H1 (cell line): ENCODE data around the gene CNGA1. TPM values are rescaled to one million over a fixed set of nuclear protein-coding genes. Genes with fewer than 3 reads are reported as not detected.

Experiments
- CTCF ChIA-PET: fragments of 300-600 bp; sonication (Branson Sonifier 250); formaldehyde crosslinking; loops from one replicate; lab custom pipeline; 2021; ENCODE audit not compliant: partially characterized antibody; lab: Charles Lee
- POLR2A ChIA-PET: fragments of 300-600 bp; sonication (Branson Sonifier 250); formaldehyde crosslinking; loops from one replicate; lab custom pipeline; 2021; ENCODE audit warnings: inconsistent platforms; ENCODE audit not compliant: partially characterized antibody; lab: Charles Lee
- DNase-seq, 2 experiments: peaks; one replicate each; pipeline versions ENCODE4 v3.0.0 to v3.0.0-alpha.2; 2010 to 2022; ENCODE audit warnings: low spot score in 2 of 2, low read depth in 1 of 2, mixed read lengths in 1 of 2
- FAIRE-seq: peaks from 2 replicates; lab custom pipeline; 2011; peaks lifted over from hg19 to GRCh38; lab: Jason Lieb, UNC
- H2AFZ ChIP-seq: 2 replicates; pipeline ENCODE4 v1.8.1; 2012; ENCODE audit warnings: low read length, inconsistent platforms
- H2AK5ac ChIP-seq: 2 replicates; pipeline ENCODE4 v1.6.1; 2013; ENCODE audit warnings: low read depth, low read length
- H2BK120ac ChIP-seq: replicated peaks from 2 replicates; pipeline ENCODE3; 2013; ENCODE audit warnings: low read depth, low read length, inconsistent platforms
- H2BK12ac ChIP-seq: 2 replicates; pipeline ENCODE4 v1.6.1; 2013; ENCODE audit warnings: low read depth, low read length
- H2BK15ac ChIP-seq: 2 replicates; pipeline ENCODE4 v1.6.1; 2013; ENCODE audit warnings: low read length
- H2BK20ac ChIP-seq: 2 replicates; pipeline ENCODE4 v1.6.1; 2013; ENCODE audit warnings: low read length
- H2BK5ac ChIP-seq: 2 replicates; pipeline ENCODE4 v1.6.1; 2013; ENCODE audit warnings: low read depth, low read length
- H3K14ac ChIP-seq: 2 replicates; pipeline ENCODE4 v1.6.1; 2013; ENCODE audit warnings: inconsistent platforms; ENCODE audit not compliant: insufficient read length
- H3K18ac ChIP-seq: 2 replicates; pipeline ENCODE4 v1.6.1; 2013; ENCODE audit warnings: low read length; ENCODE audit errors: extremely low read depth
- H3K23ac ChIP-seq: 2 replicates; pipeline ENCODE4 v1.6.1; 2013; ENCODE audit warnings: inconsistent platforms; ENCODE audit not compliant: insufficient read length
- H3K23me2 ChIP-seq: 2 replicates; pipeline ENCODE4 v1.6.1; 2013; ENCODE audit warnings: low read depth, low read length
- H3K27ac ChIP-seq: 2 replicates; pipeline ENCODE4 v1.6.1; 2011; ENCODE audit warnings: low read depth, low read length, inconsistent platforms
- H3K27me3 ChIP-seq, 4 experiments: replicated peaks in 1 of 4; 1 replicate in 1 of 4; 2 replicates in 3 of 4; pipeline versions ENCODE4 v1.6.1 to v1.8.1; 2011 to 2013; ENCODE audit warnings: low read length in 3 of 4, mild to moderate bottlenecking in 3 of 4, inconsistent platforms in 2 of 4, mixed read lengths in 2 of 4, moderate library complexity in 1 of 4; ENCODE audit not compliant: control insufficient read depth in 3 of 4, insufficient read depth in 3 of 4; ENCODE audit errors: extremely low read depth in 1 of 4
- H3K36me3 ChIP-seq, 4 experiments: 2 replicates each; pipeline versions ENCODE4 v1.6.1 to v1.8.1; 2011 to 2013; ENCODE audit warnings: mild to moderate bottlenecking in 4 of 4, low read length in 3 of 4, moderate library complexity in 2 of 4, control low read depth in 1 of 4, inconsistent platforms in 1 of 4; ENCODE audit not compliant: insufficient read depth in 4 of 4, control insufficient read depth in 2 of 4
- H3K4ac ChIP-seq: replicated peaks from 2 replicates; pipeline ENCODE3; 2013; ENCODE audit warnings: low read length, low read depth, mixed read lengths, inconsistent platforms; ENCODE audit not compliant: insufficient read length
- H3K4me1 ChIP-seq, 4 experiments: replicated peaks in 1 of 4; 1 replicate in 1 of 4; 2 replicates in 3 of 4; pipeline versions ENCODE4 v1.6.1 to v1.8.1; 2011 to 2013; ENCODE audit warnings: low read length in 3 of 4, inconsistent platforms in 2 of 4, mixed read lengths in 1 of 4; ENCODE audit not compliant: insufficient read depth in 4 of 4, control insufficient read depth in 3 of 4
- H3K4me2 ChIP-seq, 2 experiments: 2 replicates each; pipeline versions ENCODE4 v1.6.1 to v1.8.1; 2011 to 2013; ENCODE audit warnings: low read depth in 2 of 2, low read length in 2 of 2, control low read depth in 1 of 2, inconsistent platforms in 1 of 2, mild to moderate bottlenecking in 1 of 2; ENCODE audit not compliant: insufficient read depth in 1 of 2
- H3K4me3 ChIP-seq, 4 experiments: fragments of 200-600, 300-600 bp in 1 of 4; sonication (generic), shearing (Covaris generic), sonication (Bioruptor Twin) in 1 of 4; 2 replicates each; pipeline versions ENCODE4 v1.5.1 to v1.8.1; 2011 to 2016; ENCODE audit warnings: low read length in 4 of 4, low read depth in 3 of 4, control low read depth in 2 of 4, inconsistent platforms in 2 of 4, mild to moderate bottlenecking in 2 of 4, mixed read lengths in 1 of 4, moderate library complexity in 1 of 4; ENCODE audit not compliant: insufficient read depth in 2 of 4; ENCODE audit errors: extremely low read depth in 1 of 4
- H3K56ac ChIP-seq: replicated peaks from 2 replicates; pipeline ENCODE3; 2013; ENCODE audit warnings: low read depth, mild to moderate bottlenecking, mixed read lengths, low read length, inconsistent platforms; ENCODE audit not compliant: insufficient read length
- H3K79me1 ChIP-seq: 2 replicates; pipeline ENCODE4 v1.6.1; 2013; ENCODE audit warnings: low read depth, low read length, control low read depth
- H3K79me2 ChIP-seq, 2 experiments: 2 replicates each; pipeline versions ENCODE4 v1.6.1 to v1.8.1; 2012 to 2013; ENCODE audit warnings: low read length in 2 of 2, mild to moderate bottlenecking in 2 of 2, inconsistent platforms in 1 of 2; ENCODE audit not compliant: insufficient read depth in 2 of 2, control insufficient read depth in 1 of 2
- H3K9ac ChIP-seq, 4 experiments: replicated peaks in 1 of 4; 1 replicate in 1 of 4; 2 replicates in 3 of 4; pipeline versions ENCODE4 v1.6.1 to v1.8.1; 2011 to 2013; ENCODE audit warnings: low read depth in 3 of 4, low read length in 3 of 4, control low read depth in 2 of 4, mild to moderate bottlenecking in 2 of 4, moderate library complexity in 2 of 4, inconsistent platforms in 1 of 4; ENCODE audit errors: extremely low read depth in 1 of 4
- H3K9me3 ChIP-seq, 2 experiments: 2 replicates each; pipeline versions ENCODE4 v1.6.1 to v1.8.1; 2012 to 2013; ENCODE audit warnings: mild to moderate bottlenecking in 2 of 2, moderate library complexity in 2 of 2, control low read depth in 1 of 2, inconsistent platforms in 1 of 2, low read depth in 1 of 2, low read length in 1 of 2, mixed read lengths in 1 of 2; ENCODE audit not compliant: insufficient read depth in 2 of 2
- H4K20me1 ChIP-seq, 2 experiments: replicated peaks in 1 of 2; 2 replicates each; pipeline versions ENCODE3 to v1.8.1; 2011 to 2013; ENCODE audit warnings: inconsistent platforms in 2 of 2, low read length in 2 of 2, mild to moderate bottlenecking in 1 of 2; ENCODE audit not compliant: insufficient read depth in 2 of 2, control insufficient read depth in 1 of 2
- H4K5ac ChIP-seq: 2 replicates; pipeline ENCODE4 v1.6.1; 2013; ENCODE audit warnings: low read length, low read depth, mixed read lengths, inconsistent platforms; ENCODE audit not compliant: insufficient read length
- H4K8ac ChIP-seq: 2 replicates; pipeline ENCODE4 v1.8.0; 2013; ENCODE audit warnings: mild to moderate bottlenecking, moderate library complexity, low read length, inconsistent platforms; ENCODE audit not compliant: insufficient read depth; ENCODE audit errors: extremely low read depth
- H4K91ac ChIP-seq: replicated peaks from 2 replicates; pipeline ENCODE3; 2013; ENCODE audit warnings: low read length, mixed read lengths, inconsistent platforms; ENCODE audit not compliant: insufficient read length
- ATF3 ChIP-seq: IDR thresholded peaks from 2 replicates; pipeline ENCODE4 v1.6.1; 2011; ENCODE audit warnings: low read depth, mild to moderate bottlenecking, low read length; ENCODE audit not compliant: insufficient read depth
- CHD2 ChIP-seq: IDR thresholded peaks from 2 replicates; pipeline ENCODE4 v1.6.1; 2012; ENCODE audit warnings: low read length, improper control_type of control experiment
- CTBP2 ChIP-seq: IDR thresholded peaks from 2 replicates; pipeline ENCODE4 v1.7.0; 2011; ENCODE audit warnings: borderline replicate concordance, mild to moderate bottlenecking, moderate library complexity, mixed read lengths, low read length; ENCODE audit not compliant: insufficient read depth, insufficient read length
- EZH2 ChIP-seq: fragments of 200-600 bp; sonication (generic); IDR thresholded peaks from 2 replicates; pipeline ENCODE4 v1.7.1; 2012; ENCODE audit warnings: low read depth, mild to moderate bottlenecking, moderate library complexity, low read length, inconsistent platforms; ENCODE audit not compliant: severe bottlenecking
- MAFK ChIP-seq: IDR thresholded peaks from 2 replicates; pipeline ENCODE4 v1.6.1; 2012; ENCODE audit warnings: low read depth, mild to moderate bottlenecking, improper control_type of control experiment, low read length
- SP1 ChIP-seq: IDR thresholded peaks from 2 replicates; pipeline ENCODE4 v1.6.1; 2011; ENCODE audit warnings: low read depth, low read length
- SP4 ChIP-seq: IDR thresholded peaks from 2 replicates; pipeline ENCODE4 v1.6.1; 2012; ENCODE audit warnings: low read length, inconsistent platforms
- SRF ChIP-seq: IDR thresholded peaks from 2 replicates; pipeline ENCODE4 v1.6.1; 2011; ENCODE audit warnings: mild to moderate bottlenecking, low read depth, low read length, moderate library complexity
- TBP ChIP-seq: IDR thresholded peaks from 2 replicates; pipeline ENCODE4 v1.6.1; 2011; ENCODE audit warnings: low read depth, low read length, improper control_type of control experiment
- WGBS, 2 experiments: shearing (Covaris generic) in 1 of 2; methylation state at CpG; one replicate each; pipeline versions ENCODE4 v1.1.6 to v1.1.7; 2013 to 2015; ENCODE audit warnings: low lambda C conversion rate in 2 of 2, mixed read lengths in 2 of 2, inconsistent platforms in 1 of 2, low coverage in 1 of 2, missing lambda C conversion rate in 1 of 2; ENCODE audit not compliant: insufficient replicate concordance in 2 of 2, insufficient coverage in 1 of 2, insufficient read length in 1 of 2; ENCODE audit errors: extremely low coverage in 1 of 2, missing lambda C conversion rate in 1 of 2; 5-methylcytosine and 5-hydroxymethylcytosine counted together
- polyA plus RNA-seq, 7 experiments: library from polyadenylated mRNA; depleted of rRNA in 3 of 7; stranded (reverse) in 5 of 7; unstranded in 2 of 7; fragments of >200 nt in 5 of 7; fragments of 200-250 nt in 2 of 7; gene quantifications; 1 replicate in 5 of 7; 2 replicates in 1 of 7; 4 replicates in 1 of 7; pipeline versions ENCODE4 v1.2.1 to v1.2.3, GENCODE V29; 2011 to 2013; ENCODE audit warnings: missing spikeins in 2 of 7, mixed read lengths in 2 of 7
- total RNA-seq: library from RNA; stranded (reverse); fragmentation: NEBNext Ultra II Directional; extraction: Animal tissue kit (Norgen Biotek cat#: 25700); gene quantifications from 2 replicates; pipeline ENCODE4 v1.2.1, GENCODE V29; 2021

Gene CNGA1
- total and polyA plus RNA-seq, 2 of the 8 experiments (the other 6 are each of a cell fraction or from before 2014, with no cell fraction given): 0.17 to 0.54 TPM

GRCh38 chr4:47954677-47955076 lies 61.8 kb downstream of the CNGA1 start:
- Histone ChIP-seq H2AK5ac (no peak overlapping the region), H4K20me1 (no peaks in the 10 kb centered on the region), H3K27me3 (no peaks in the 10 kb centered on the region), H2BK20ac (no peak overlapping the region), H4K8ac (no peak overlapping the region), H3K36me3 (no peaks in the 10 kb centered on the region), H3K4ac (no peak overlapping the region), H3K79me2 (no peaks in the 10 kb centered on the region), H3K79me1 (no peaks in the 10 kb centered on the region), H3K9ac (no peak overlapping the region), H3K14ac (no peak overlapping the region), H3K4me3 (no peak overlapping the region), H2BK5ac (no peak overlapping the region), H4K91ac (no peak overlapping the region), H3K4me1 (no peaks in the 10 kb centered on the region; a peak in 2 of 7 replicates), H3K56ac (no peak overlapping the region), H2BK12ac (no peak overlapping the region), H3K9me3 (no peaks in the 10 kb centered on the region), H2BK120ac (no peak overlapping the region), H3K23me2 (no peaks in the 10 kb centered on the region), H3K18ac (no peak overlapping the region), H3K27ac (no peak overlapping the region), H2BK15ac (no peak overlapping the region), H3K4me2 (no peak overlapping the region), H2AFZ (no peak overlapping the region), H3K23ac (no peak overlapping the region), H4K5ac (no peak overlapping the region)
- ChIA-PET POLR2A (interaction anchor here (0.9 kb wide), 1 partner anchor 132 kb away, joined by 4 read pairs; no protein-coding TSS in a partner anchor), CTCF (interaction anchor here (0.6 to 2.8 kb wide), 2 partner anchors 8 to 285 kb away, joined by 4 to 14 read pairs; no protein-coding TSS in a partner anchor)
- TF ChIP-seq CTBP2: no peak
- TF ChIP-seq TBP: 0 out of 2 replicates have a peak, but pooled peaks have one; percentile 16
- no peak for TF ChIP-seq EZH2
- no peak for TF ChIP-seq SRF
- TF ChIP-seq ATF3: no peak
- TF ChIP-seq MAFK: no peak
- no peak for TF ChIP-seq SP1
- no peak for TF ChIP-seq SP4
- TF ChIP-seq CHD2: no peak
- DNase-seq (no peak), FAIRE-seq (no peak)
- 93% methylated on average over 6 of the region's 6 CpGs; no CpG with 5 or more reads in 1 of the 2 experiments for WGBS, 2 experiments
